ENCODE data around the gene SETD3.

The SETD3 gene

DNA sequence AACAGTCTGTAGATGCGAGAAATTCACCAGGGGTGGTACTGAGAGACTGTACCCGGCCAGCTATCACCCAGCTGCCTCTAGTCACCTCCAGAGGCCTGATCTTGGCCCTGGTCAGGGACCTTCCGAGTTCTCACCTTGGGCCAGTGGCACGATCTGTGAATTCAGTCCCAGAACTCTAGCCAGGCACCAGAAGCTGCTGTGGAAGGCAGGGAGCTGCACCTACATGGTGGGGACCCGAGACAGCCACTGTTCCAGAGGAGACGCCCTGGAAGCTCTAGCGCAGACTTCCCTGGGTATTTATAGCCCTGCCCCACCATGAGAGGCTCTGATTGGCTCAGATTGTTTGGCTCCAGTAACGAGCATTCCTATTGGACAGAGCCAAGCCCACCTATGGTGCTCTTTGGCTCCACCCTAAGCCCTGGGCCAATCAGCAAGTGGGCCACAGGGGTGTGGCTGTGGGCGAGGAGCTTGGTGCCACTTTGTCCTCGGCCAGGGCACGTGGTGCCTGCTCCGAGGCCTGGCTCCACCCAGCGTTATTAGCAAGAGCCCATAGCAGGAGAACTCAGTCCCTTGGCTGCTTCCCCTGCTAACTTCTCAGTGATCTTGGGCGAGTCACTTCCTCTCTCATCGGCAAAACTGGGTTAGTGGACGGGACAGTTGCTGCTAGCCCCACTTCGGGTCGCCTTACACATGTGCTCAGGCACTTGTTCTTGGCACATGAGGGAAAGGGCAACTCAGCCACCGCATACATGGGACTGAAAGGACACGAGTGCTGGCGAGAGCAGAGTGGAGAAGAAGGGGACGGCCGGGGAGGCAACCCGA is 119.7 kb downstream of the SETD3 start:
- TF ChIP-seq GATA2 (IDR thresholded peaks at IDR 0.05; ENCODE audit: low read depth, low read length) (no peak), GATA3 (IDR thresholded peaks at IDR 0.05; ENCODE audit: low read depth, low read length) (no peak)

DNA sequence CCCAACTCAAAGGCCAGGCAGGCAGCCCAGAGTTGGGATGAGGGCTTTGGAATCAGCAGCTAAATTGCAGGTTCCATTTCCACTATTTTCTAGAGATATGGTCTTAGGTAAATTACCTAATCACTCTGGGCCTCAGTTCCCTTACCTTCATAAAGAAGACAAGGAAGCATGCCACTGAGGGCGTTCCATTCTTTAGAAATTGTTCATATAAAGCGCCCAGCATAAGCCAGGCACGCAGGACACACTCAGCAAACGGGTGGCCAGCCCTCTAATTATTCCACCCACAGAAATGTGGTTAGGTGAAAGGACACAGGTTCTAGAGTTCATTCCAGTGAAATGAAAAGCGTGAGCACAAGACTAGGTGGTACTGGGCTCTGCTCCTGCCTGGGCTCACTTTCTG is 120.8 kb downstream of the SETD3 start:
- TF ChIP-seq GATA2 (IDR thresholded peaks at IDR 0.05; ENCODE audit: low read depth, low read length): no peak
- no peak for TF ChIP-seq GATA3 (IDR thresholded peaks at IDR 0.05; ENCODE audit: low read depth, low read length)

DNA sequence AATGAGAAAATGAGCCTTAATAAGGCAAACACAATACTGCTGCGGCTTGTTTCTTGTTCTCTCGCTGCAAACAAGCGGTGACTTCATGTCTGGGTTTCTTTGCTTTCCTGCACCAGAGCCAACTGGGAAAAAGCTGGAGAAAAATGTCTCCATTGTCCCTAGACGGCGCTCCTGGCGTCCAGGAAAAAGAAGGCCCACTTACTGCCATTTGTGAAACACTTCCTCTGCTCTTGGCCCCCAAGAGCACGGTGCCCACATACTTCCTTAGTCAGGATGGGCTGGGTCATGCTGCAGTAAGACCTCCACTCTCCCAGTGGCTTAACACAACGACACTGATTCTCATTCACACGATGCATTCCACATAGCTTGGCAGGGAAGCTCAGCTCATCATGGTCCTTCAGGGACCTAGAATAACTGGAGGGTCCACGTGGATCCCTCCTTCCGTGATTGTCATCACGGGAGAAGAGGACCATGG is 122.7 kb downstream of the SETD3 start:
- TF ChIP-seq GATA3 (IDR thresholded peaks at IDR 0.05; ENCODE audit: low read depth, low read length): no peak

DNA sequence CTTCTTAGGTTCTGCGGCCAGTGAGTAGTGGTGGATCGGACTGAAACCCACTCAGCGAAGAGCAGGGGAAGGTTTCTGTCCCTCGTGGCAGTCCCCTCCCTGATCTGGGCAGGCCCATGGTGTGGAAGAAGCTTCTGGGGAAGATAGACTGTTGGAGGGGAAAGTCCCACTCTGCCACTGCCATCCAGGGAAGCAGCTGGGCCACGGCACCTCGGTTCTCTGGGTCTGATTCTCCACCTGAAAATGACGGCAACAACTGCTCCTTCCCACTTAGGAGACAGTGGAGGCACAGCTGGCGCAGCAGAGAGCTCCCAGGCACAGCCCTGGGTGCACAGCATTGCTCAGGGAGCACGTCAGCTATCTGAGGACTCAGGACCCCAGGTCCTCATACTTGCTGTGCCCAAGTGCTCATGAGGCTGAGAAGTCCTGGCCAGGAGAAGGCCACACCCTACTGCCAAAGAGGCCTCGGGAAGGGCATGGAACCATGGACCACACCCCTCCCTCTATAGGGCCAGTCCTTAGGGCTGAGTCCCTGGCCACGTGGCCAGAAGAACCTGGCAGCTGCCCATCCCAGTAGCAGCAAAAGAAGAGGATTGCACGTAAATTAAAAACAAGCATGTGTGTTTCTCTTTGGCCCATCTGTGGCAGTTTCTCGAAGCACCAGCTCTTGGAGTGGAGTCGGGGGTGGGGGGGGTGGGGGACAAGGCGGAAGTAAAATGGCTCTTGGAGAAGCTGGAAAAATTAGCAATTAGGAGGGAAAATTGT is 123.3 kb downstream of the SETD3 start:
- TF ChIP-seq GATA2 (IDR thresholded peaks at IDR 0.05; ENCODE audit: low read depth, low read length) (no peak), GATA3 (IDR thresholded peaks at IDR 0.05; ENCODE audit: low read depth, low read length) (no peak)

DNA sequence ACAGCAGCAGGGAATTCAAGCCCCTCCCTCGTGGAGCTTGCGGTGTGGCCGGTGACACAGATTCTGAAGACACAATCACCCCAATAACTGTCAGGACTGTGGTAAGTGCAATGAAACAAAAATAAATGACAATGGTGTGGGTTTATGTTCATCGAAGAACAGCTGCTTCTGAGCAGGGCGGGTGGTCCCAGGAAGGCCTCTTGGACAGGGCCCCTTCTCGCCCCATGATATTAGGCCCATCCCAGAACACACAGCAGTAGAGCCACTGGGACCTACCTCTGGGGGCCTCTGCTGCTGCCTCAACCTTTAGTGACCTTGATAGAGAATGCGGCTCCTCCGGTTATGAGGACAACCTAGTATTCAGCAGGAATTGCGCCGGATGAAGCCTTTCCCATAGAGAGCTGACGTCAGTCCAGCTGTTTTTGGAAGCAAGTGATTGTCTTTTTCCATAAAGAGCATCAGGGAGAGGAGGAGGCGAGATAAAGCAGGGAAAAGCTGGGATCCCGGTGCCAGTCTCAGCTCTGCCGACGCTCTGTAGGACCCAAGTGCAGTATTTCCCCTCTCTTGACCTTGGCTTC is 124.5 kb downstream of the SETD3 start:
- TF ChIP-seq GATA2 (IDR thresholded peaks at IDR 0.05; ENCODE audit: low read depth, low read length) (no peak), GATA3 (IDR thresholded peaks at IDR 0.05; ENCODE audit: low read depth, low read length) (no peak)

DNA sequence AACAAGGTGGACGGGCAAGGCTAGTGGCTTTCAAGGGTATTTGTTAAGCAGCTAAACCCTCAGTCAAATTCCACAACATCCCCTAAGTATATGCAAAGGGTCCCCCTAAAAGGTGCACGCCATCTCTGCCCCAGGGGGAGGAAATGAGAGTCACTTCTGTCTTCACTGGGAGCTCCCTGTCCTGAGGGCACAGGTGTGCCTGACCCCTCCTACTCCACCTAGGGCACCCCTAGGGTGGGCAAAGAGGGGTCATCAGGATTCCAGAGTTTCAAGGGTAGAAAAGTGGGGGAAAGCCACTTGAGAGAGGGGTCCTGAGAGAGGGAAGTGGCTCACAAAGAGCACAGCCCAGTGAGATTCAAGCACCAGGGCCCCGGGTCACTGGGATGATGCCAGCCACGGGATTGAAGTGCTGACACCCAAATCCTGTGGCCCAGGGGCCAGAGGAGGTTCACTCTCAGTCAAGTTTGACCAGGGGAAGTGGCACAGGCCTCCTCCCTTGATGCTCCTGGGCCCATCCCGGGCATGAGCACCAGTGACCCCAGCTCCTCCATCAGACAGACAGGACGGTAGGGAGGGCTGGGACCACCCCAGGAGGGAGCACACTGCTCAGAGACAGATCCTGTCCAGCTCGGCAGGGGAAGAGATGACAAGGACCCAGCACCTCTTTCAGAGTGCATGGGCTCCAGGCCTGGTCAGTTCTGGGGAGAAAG is 126.3 kb downstream of the SETD3 start:
- TF ChIP-seq GATA2 (IDR thresholded peaks at IDR 0.05; ENCODE audit: low read depth, low read length) (no peak), GATA3 (IDR thresholded peaks at IDR 0.05; ENCODE audit: low read depth, low read length) (no peak)

DNA sequence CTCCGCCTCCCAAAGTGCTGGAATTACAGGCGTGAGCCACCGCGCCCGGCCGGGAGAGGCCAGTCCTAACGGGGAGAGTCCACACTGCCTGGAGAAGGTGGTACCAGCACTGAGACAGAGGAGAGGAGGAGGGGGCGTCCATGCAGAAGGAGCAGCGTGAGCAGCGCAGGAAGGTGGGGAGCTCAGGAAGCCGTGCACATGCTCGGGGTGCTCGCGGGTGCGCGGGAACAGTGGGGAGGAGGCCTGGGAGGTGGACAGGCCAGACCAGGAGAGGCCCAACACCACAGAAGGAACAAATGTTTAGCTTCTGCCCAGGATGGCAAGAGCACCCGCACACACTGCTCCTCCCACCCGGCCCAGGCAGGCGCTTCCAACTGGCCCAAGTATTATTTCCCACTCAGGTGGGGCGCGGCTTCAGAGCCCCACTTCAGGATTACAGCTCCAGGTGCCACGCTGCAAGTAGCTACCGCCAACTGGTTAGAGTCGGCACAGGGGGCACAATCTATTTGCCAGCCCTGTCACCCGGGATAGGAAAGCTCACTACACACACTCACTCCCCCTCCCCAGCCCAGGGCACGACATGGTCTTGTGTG is 127.9 kb downstream of the SETD3 start:
- TF ChIP-seq GATA2 (IDR thresholded peaks at IDR 0.05; ENCODE audit: low read depth, low read length) (no peak), GATA3 (IDR thresholded peaks at IDR 0.05; ENCODE audit: low read depth, low read length) (no peak)

DNA sequence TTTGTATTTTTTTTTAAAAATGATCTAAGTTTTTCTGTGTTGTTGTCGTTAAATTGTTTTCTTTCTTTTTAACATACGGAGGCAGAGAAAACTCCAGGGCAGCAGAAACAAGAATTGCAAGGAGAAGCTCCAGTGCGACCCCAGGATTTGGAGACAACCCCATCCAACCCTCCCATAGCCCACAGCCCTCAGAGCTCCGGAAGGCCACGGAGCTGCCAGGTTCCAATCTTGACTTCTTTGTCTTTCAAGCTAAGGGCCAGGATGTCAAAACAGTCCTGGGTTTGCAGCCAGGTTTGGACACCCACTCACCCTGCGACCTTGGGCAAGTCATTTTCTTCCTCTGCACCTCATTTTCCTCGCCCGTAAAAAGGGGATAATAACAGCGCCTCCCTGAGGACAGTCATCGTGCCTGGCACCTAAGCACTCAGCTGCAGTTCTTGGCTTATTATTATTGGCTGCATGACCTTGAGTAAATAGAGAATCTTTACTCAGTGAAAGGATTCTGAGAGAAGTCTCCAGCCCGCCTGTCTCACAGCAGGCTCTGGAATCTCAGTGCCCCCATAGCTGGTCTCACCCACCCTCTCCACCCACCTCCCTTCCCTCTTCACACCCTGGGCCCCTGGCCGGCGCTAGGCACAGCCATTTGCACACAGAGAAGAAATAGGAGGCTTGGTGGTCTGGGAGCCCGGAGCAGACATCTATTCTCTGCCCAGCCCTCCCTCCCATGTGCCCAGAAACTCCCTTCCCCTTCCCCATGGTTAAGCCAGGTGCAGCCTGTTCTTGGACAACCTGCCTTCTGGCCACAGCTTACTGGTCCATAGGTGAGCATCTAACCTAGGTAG is 129.3 kb downstream of the SETD3 start:
- no peak for TF ChIP-seq GATA3 (IDR thresholded peaks at IDR 0.05; ENCODE audit: low read depth, low read length)
- no peak for TF ChIP-seq GATA2 (IDR thresholded peaks at IDR 0.05; ENCODE audit: low read depth, low read length)

DNA sequence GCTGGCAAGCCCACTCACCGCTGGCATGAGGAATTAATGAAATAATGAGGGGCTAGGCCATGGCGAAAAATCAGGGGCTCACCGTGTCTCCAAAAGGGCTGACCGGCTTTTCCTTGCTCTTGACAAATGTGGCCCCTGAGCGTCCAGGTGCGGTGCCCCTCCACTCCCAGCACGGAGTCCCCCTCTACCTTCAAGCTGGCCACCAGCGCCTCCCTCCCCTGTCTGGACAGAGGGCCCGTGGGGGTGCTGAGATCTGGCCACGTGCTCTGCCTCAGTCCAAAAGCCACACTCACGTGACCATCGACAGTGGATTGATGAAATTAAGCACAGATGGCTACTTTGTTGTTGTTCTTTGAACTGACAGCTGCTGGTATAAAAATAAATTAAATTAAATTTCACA is 129.9 kb downstream of the SETD3 start:
- TF ChIP-seq GATA2 (IDR thresholded peaks at IDR 0.05; ENCODE audit: low read depth, low read length) (no peak), GATA3 (IDR thresholded peaks at IDR 0.05; ENCODE audit: low read depth, low read length) (no peak)

DNA sequence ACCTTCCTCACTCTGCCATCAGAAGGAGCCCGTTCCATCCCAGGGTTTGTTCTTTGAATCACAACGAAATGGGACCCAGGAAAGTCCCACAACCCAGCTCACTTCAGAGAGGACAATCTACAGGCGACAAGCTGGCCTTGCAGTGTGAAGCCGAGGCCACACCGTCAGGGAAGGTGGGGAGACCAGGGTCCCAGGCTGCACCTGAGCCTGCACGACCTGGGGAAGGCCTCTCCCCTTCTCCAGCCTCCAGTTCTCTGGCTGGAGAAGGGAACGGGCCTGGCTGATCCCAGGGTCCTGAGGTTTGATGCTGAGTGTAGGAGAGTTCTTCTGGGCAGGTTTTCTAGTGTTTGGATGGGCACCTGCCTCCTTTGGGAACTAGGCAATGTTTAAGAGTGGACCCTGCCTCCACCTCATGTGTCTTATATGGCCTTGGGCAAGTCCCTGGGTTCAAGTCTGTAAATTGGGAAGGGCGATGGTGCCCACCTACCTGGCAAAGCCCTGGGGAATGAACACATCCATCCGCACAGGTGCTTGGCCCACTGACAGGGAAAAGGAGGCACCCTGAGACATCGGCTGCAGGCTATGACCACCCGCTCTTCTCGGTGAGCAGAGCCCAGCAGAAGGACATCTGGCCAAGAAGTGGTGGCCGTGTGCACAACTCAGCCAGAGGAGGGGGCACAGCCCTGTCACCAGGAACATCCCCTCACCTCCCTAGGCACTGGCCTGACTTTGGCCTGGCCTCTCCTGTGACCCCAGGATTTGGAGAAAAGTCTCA is 130.8 kb downstream of the SETD3 start:
- TF ChIP-seq GATA2 (IDR thresholded peaks at IDR 0.05; ENCODE audit: low read depth, low read length): no peak
- no peak for TF ChIP-seq GATA3 (IDR thresholded peaks at IDR 0.05; ENCODE audit: low read depth, low read length)

DNA sequence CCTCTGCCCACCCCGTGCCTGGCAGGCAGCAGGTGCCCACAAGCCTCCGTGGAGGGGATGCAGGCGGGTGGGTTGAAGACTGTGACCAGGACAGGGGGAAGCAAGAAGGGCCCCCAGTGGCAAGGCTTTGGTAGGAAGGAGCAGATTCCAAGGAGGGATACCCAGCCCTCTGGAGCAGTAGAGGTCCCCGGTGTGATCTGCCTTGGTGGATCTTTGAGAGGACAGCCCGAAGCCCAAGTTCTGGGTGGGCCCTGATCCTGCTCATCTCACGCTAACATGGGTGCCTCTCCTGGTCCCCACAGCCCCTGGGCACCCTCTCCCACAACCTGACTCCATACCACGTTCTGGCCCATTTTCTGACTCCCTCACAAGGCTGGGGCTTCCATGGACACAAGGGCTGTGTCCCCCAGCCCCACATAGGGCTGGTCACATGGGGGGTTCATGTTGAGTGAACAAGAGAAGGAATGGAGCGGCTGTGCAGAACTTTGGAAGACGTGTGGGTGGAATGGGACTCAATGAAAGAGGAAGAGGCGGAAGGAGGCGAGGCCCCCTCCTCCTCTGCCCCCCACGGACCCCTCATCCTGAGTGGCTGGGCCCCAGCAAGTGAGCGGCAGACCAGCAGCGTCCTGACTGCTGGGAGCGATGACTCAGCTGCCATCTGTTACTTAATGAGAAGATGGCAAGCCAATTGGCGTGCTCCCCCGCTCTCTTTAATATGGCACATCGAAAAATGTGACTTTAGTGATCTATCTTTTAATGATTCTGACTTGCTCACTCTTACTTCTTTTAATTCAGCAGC is 131.6 kb downstream of the SETD3 start:
- TF ChIP-seq GATA2 (IDR thresholded peaks at IDR 0.05; ENCODE audit: low read depth, low read length) (no peak), GATA3 (IDR thresholded peaks at IDR 0.05; ENCODE audit: low read depth, low read length) (no peak)

Data from SH-SY5Y (cell line).